ENCODE measurements around the gene RAB40B.

Gene RAB40B

DNA sequence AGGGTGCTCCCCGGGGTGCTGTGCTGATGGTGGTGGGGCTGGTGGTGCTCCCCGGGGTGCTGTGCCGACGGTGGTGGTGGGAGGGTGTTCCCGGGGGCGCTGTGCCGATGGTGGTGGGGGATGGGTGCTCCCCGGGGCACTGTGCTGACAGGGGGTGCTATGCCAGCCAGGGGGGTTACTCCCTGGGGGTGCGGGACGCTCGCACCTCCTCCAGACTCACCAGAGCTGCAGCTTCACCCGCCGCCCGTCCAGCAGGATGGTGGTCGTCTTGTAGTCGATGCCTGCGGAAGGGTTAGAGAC, 34.3 kb downstream of the RAB40B start:
- TF ChIP-seq TAF1 (IDR thresholded peaks at IDR 0.05; ENCODE audit: borderline replicate concordance, insufficient read depth, low read length) (no peak), REST (IDR thresholded peaks at IDR 0.05; ENCODE audit: insufficient read depth in 1 of 2, low read depth in 2 of 2, low read length in 2 of 2) (no peak), POLR2AphosphoS5 (IDR thresholded peaks at IDR 0.05; ENCODE audit: low read depth, low read length) (no peak)

GRCh38 chr17:82663381-82664275, 34.9 kb downstream of the RAB40B start:
- TF ChIP-seq TAF1 (IDR thresholded peaks at IDR 0.05; ENCODE audit: borderline replicate concordance, insufficient read depth, low read length) (no peak), REST (IDR thresholded peaks at IDR 0.05; ENCODE audit: insufficient read depth in 1 of 2, low read depth in 2 of 2, low read length in 2 of 2) (no peak), FOXP2 (optimal IDR thresholded peaks at IDR 0.05; ENCODE audit: borderline replicate concordance, extremely low read depth, extremely low read length, insufficient read depth) (no peak), POLR2AphosphoS5 (IDR thresholded peaks at IDR 0.05; ENCODE audit: low read depth, low read length) (no peak), SIN3A (IDR thresholded peaks at IDR 0.05; ENCODE audit: borderline replicate concordance, insufficient read depth, low read length) (no peak)

DNA sequence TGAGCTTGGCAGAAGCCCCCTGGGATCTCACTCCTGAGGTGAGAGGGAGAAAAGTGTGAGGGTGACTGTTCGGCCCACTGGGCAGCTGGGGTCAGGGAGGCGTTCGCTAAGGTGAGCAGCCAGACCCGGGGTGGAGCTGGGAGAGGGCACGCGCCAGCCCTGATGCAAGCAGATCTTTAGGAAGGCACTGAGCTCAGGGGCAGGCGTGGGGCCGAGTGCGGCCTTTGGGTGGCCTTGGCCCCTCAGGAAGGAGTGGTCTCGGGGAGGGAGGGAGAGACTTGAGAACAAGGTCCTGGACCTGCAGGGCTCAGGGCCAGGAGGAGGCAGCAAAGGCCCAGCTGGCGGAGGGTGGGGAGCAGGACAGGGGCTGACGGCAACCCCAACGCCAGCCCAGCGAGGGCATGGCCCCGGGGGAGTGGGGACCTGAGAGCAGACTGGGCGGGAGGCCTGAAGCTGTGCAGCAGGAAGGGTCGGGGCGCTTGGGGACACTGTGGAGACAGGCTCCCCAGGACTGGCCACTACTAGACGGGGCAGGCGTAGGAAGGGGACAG, 35.7 kb downstream of the RAB40B start:
- TF ChIP-seq TAF1 (IDR thresholded peaks at IDR 0.05; ENCODE audit: borderline replicate concordance, insufficient read depth, low read length) (no peak), REST (IDR thresholded peaks at IDR 0.05; ENCODE audit: insufficient read depth in 1 of 2, low read depth in 2 of 2, low read length in 2 of 2) (no peak), FOXP2 (optimal IDR thresholded peaks at IDR 0.05; ENCODE audit: borderline replicate concordance, extremely low read depth, extremely low read length, insufficient read depth) (no peak), SIN3A (IDR thresholded peaks at IDR 0.05; ENCODE audit: borderline replicate concordance, insufficient read depth, low read length) (no peak), POLR2AphosphoS5 (IDR thresholded peaks at IDR 0.05; ENCODE audit: low read depth, low read length) (no peak)

DNA sequence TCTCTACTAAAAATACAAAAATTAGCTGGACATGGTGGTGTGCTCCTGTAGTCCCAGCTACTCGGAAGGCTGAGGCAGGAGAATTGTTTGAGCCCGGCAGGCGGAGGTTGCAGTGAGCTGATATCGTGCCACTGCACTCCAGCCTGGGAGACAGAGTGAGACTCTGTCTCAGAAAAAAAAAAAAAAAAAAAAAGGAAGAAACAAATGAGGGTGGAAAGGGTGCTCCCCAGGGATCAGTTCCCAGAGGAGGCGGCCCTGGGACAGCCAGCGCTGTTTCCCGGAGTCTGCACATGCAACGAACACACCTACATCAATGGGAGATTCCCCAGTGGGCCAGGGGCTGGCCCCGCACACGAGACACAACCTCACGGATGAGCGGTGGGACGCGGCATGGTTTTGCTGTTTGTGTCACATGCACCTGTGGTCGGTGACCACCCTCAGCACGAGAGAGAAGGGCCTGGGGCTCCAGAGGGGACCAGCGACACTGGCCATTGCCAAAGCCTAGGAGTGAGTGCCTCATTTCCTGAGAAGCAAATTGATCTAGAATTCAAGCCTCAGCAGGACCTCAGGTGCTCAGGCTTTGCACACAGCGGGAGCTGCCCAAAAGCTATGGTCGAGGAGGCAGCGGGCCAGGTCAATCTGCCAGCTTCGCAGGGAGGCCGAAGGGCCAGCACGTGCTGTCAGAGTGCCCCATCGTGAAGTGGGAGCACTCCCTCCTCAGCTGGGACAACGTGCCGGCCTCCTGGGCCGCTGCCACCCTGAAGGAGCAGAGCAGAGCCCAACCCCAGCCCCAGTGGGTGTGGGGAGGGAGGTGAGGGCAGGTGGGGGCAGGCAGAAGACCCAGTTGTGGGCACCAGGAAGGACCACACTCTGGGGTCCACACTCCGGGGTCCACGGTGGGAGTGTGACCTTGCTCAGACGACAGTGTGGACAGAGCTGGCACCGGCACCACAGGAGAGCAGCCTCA, 36.5 kb downstream of the RAB40B start:
- TF ChIP-seq FOXP2 (optimal IDR thresholded peaks at IDR 0.05; ENCODE audit: borderline replicate concordance, extremely low read depth, extremely low read length, insufficient read depth) = no peak
- TF ChIP-seq POLR2AphosphoS5 (IDR thresholded peaks at IDR 0.05; ENCODE audit: low read depth, low read length) = no peak
- TF ChIP-seq REST (IDR thresholded peaks at IDR 0.05; ENCODE audit: insufficient read depth in 1 of 2, low read depth in 2 of 2, low read length in 2 of 2) = no peak
